Body of pancreas (tissue), 4 donors: ENCODE measurements around the gene EPOP. TPM values are rescaled to one million over a fixed set of nuclear protein-coding genes. Genes with fewer than 3 reads are reported as not detected.

ENCODE experiments used
- ATAC-seq: fragments of 150-250 bp; one replicate; pipeline ENCODE4 v1.9.1; 2016
- DNase-seq, 4 donors: peaks; one replicate each; pipeline ENCODE4 v3.0.0-alpha.2; 2019
- H3K27ac ChIP-seq, 4 donors: fragments of 200-600 bp; sonication (generic); 1 replicate in 3 of 4; 2 replicates in 1 of 4; pipeline versions ENCODE4 v1.5.1 to v1.6.1; 2016 to 2019; ENCODE audit warnings: mild to moderate bottlenecking in 1 of 4, mixed read lengths in 1 of 4, moderate library complexity in 1 of 4
- H3K27me3 ChIP-seq, 2 donors: fragments of 200-600 bp; sonication (generic); one replicate each; pipeline ENCODE4 v1.6.0; 2016; ENCODE audit warnings: mild to moderate bottlenecking in 1 of 2
- H3K36me3 ChIP-seq, 2 donors: fragments of 200-600 bp; sonication (generic); replicated peaks in 1 of 2; 2 replicates each; pipeline ENCODE4 v1.5.1; 2016; ENCODE audit warnings: low read depth in 2 of 2; ENCODE audit not compliant: insufficient read depth in 1 of 2
- H3K4me1 ChIP-seq: fragments of 200-600 bp; sonication (generic); one replicate; pipeline ENCODE4 v1.6.0; 2016
- H3K4me3 ChIP-seq, 2 donors: fragments of 200-600 bp; sonication (generic); 1 replicate in 1 of 2; 2 replicates in 1 of 2; pipeline ENCODE4 v1.5.1; 2016 to 2019
- H3K9me3 ChIP-seq, 3 donors: fragments of 200-600 bp; sonication (generic); 1 replicate in 2 of 3; 2 replicates in 1 of 3; pipeline ENCODE4 v1.5.1; 2016
- POLR2A ChIP-seq, 3 donors: fragments of 450-650 bp; IDR thresholded peaks; one replicate each; pipeline ENCODE4 v1.6.1; 2016; ENCODE audit warnings: antibody characterized with exemption in 3 of 3, mild to moderate bottlenecking in 2 of 3
- WGBS, 2 donors: methylation state at CpG; one replicate each; pipeline ENCODE4 v1.1.5; 2017; 5-methylcytosine and 5-hydroxymethylcytosine counted together
- intact Hi-C: fragments of 100-400 bp; cut with DNase I; formaldehyde crosslinking; loops from one replicate; pipeline ENCODE4 v1.15.1; 2023
- total RNA-seq, 2 donors: library from RNA; depleted of rRNA; stranded (reverse); fragments of >200 nt; gene quantifications; one replicate each; pipeline ENCODE4 v1.1.0, GENCODE V29; 2016
- TF ChIP-seq, protein P1 (sequence below), 7 experiments: fragments of 450-650 bp in 4 of 7; fragments of 200-600 bp in 3 of 7; sonication (generic) in 3 of 7; IDR thresholded peaks; one replicate each; pipeline ENCODE4 v1.5.1; 2016 to 2019; ENCODE audit warnings: antibody characterized with exemption in 7 of 7

Gene EPOP
- total RNA-seq, 2 donors from 2014 or later, result 3.9 to 11.2 TPM

- TF ChIP-seq POLR2A (IDR thresholded peaks at IDR 0.05), result no peak
- TF ChIP-seq, protein P1, sequence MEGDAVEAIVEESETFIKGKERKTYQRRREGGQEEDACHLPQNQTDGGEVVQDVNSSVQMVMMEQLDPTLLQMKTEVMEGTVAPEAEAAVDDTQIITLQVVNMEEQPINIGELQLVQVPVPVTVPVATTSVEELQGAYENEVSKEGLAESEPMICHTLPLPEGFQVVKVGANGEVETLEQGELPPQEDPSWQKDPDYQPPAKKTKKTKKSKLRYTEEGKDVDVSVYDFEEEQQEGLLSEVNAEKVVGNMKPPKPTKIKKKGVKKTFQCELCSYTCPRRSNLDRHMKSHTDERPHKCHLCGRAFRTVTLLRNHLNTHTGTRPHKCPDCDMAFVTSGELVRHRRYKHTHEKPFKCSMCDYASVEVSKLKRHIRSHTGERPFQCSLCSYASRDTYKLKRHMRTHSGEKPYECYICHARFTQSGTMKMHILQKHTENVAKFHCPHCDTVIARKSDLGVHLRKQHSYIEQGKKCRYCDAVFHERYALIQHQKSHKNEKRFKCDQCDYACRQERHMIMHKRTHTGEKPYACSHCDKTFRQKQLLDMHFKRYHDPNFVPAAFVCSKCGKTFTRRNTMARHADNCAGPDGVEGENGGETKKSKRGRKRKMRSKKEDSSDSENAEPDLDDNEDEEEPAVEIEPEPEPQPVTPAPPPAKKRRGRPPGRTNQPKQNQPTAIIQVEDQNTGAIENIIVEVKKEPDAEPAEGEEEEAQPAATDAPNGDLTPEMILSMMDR (IDR thresholded peaks at IDR 0.05), result no peak
- intact Hi-C loops, result no loop called here
- Histone ChIP-seq H3K27ac (no peak overlapping the region), H3K4me1 (peaks cover 35% of the 10 kb centered on the region), H3K4me3 (no peak overlapping the region), H3K27me3 (no peaks in the 10 kb centered on the region), H3K9me3 (no peaks in the 10 kb centered on the region), H3K36me3 (no peaks in the 10 kb centered on the region)
- 50 to 63% methylated on average over 5 of the region's 5 CpGs for WGBS, 2 donors
- DNase-seq, result no peak
- ATAC-seq, result no peak
These were observed 24.0 kb upstream of the EPOP start for GRCh38 chr17:38698760-38699159.

DNA sequence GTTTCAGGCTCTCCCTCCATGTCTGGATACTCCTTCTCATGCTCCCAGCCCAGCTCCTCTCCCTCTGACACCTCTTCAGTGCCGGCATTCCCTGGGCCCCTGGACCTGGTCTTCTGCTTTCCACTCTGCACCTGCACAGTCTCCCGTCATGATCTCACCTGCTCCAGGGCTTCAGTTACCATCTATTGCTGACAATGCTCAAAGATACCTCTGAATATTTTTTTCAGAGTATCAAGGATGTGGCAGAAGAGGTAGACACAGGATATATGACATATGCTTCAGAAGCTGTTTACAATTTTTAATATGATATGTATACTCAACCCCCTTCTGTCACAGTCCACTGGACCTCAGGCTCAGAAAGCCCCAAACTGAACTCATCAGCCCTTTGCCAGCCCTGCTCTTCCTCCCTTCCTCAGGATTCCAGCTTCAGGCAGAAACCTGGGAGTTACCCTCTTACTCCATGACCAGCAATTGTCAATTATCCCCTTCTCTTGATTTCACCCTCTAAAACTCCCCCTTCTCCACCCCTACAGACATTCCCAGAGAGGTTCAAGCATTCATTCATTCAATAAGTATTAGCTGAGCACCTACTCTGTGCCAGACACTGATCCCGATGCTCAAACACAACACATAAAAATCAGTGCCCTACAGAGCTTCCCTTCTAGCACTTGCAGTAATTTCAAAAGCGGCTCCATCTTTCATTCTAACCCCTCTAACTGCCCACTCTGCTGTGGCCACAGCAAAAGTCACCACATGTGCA, 22.5 kb upstream of the EPOP start:
- Histone ChIP-seq H3K4me3 (no peak overlapping the region), H3K27ac (no peak overlapping the region), H3K9me3 (no peaks in the 10 kb centered on the region), H3K27me3 (no peaks in the 10 kb centered on the region), H3K36me3 (no peaks in the 10 kb centered on the region), H3K4me1 (peaks cover 32% of the 10 kb centered on the region)
- DNase-seq (no peak), ATAC-seq (no peak)
- intact Hi-C loops, result no loop called here
- no peak for TF ChIP-seq POLR2A (IDR thresholded peaks at IDR 0.05)
- TF ChIP-seq, protein P1 (IDR thresholded peaks at IDR 0.05), result no peak
- WGBS, 2 donors, result 72 to 81% methylated on average over 4 of the region's 4 CpGs

DNA sequence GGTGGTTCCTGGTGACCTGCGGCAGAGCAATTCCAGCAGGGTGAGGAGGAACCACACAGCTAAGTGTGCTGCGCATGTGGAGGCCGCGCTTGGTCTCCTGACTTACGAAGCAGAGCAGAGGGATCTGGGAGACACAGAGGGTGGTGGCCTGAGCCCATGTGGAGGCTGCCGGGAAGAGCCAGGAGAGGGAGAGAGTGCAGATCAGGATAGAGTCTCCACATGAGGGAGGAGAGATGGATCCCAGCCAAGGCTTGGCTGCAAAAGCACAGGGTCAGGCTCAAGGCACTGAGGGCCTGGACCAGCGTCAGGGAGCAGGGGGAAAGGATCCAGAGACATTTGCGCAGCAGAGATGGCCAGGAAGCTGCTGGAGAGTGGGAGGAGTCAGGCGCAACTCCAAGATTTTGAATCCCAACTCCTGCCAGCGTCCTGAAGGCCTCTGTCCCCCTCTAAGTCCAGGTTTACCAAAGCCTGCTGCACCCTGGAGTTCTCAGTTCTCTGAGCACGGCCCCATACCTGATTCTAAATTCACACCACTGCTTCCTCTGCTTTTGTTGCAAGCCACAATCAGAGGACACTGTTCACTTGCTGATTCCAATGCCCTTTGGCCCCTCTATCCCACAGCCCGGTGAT, 19.1 kb upstream of the EPOP start:
- no peaks in the 10 kb centered on the region for H3K27me3 ChIP-seq
- 50 to 51% methylated on average over 8 to 12 of the region's 12 CpGs for WGBS, 2 donors
- DNase-seq (peak; percentile 54 to 73 (median 70)), ATAC-seq (peak; percentile 76)
- no peak for TF ChIP-seq POLR2A (IDR thresholded peaks at IDR 0.05)
- TF ChIP-seq, protein P1 (IDR thresholded peaks at IDR 0.05), result no peak
- H3K27ac ChIP-seq, result peak overlapping the region in 2 of 4 donors; percentile 43 to 48
- H3K9me3 ChIP-seq, result no peaks in the 10 kb centered on the region
- H3K36me3 ChIP-seq, result no peaks in the 10 kb centered on the region
- intact Hi-C loops, result no loop called here
- no peak overlapping the region for H3K4me3 ChIP-seq
- H3K4me1 ChIP-seq, result peaks cover 7% of the 10 kb centered on the region

- Histone ChIP-seq H3K4me1 (peaks cover 4% of the 10 kb centered on the region), H3K4me3 (no peak overlapping the region), H3K9me3 (no peaks in the 10 kb centered on the region), H3K27ac (no peak overlapping the region), H3K27me3 (no peaks in the 10 kb centered on the region), H3K36me3 (no peaks in the 10 kb centered on the region)
- no peak for DNase-seq
- TF ChIP-seq POLR2A (IDR thresholded peaks at IDR 0.05), result no peak
- TF ChIP-seq, protein P1 (IDR thresholded peaks at IDR 0.05), result no peak
- 82 to 89% methylated on average over 4 of the region's 4 CpGs for WGBS, 2 donors
- no peak for ATAC-seq
- intact Hi-C loops, result no loop called here
These were observed 16.4 kb upstream of the EPOP start for GRCh38 chr17:38691154-38691553.
